ENCODE results near the gene FDXR.

GRCh38 chr17:74871356-74872076 lies 1.3 kb downstream of the FDXR start:
- no peak for TF ChIP-seq CTCF (IDR thresholded peaks at IDR 0.05; ENCODE audit: low read depth, low read length, missing input control)
- TF ChIP-seq TAF1 (conservative IDR thresholded peaks at IDR 0.05) = no peak
- no peak for TF ChIP-seq RAD21 (IDR thresholded peaks at IDR 0.05)

All from liver (tissue), 3 donors.